Epithelial cell of prostate (primary cell): Measurements from ENCODE around the gene EBF4.

Experiments
- DNase-seq: peaks from one replicate; pipeline ENCODE4 v3.0.0-alpha.2; 2011; ENCODE audit warnings: low read depth, low spot score
- H3K27ac ChIP-seq: fragments of 450-650 bp; 2 replicates; pipeline ENCODE4 v1.5.1; 2017; ENCODE audit warnings: mild to moderate bottlenecking

Gene EBF4

DNA sequence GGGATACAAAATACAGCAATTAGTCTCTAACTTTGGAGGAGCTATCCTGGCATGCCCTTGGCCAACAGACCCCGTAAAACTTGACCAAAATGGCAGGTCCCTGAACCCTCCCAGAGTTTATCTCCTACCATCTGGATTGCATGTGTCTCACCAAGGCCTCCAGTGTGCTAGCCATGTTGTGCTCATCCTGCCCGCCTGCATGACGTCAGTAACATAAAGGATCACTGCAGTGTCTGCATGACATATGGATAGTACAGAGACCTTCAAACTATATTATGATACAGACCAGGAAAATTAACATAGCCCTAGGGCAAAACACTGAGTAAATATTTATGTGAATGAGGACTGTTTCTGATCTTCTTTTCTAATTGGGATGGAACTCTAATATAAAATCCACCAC lies 82.6 kb downstream of the EBF4 start:
- DNase-seq, result no peak
- no peak overlapping the region for H3K27ac ChIP-seq

DNA sequence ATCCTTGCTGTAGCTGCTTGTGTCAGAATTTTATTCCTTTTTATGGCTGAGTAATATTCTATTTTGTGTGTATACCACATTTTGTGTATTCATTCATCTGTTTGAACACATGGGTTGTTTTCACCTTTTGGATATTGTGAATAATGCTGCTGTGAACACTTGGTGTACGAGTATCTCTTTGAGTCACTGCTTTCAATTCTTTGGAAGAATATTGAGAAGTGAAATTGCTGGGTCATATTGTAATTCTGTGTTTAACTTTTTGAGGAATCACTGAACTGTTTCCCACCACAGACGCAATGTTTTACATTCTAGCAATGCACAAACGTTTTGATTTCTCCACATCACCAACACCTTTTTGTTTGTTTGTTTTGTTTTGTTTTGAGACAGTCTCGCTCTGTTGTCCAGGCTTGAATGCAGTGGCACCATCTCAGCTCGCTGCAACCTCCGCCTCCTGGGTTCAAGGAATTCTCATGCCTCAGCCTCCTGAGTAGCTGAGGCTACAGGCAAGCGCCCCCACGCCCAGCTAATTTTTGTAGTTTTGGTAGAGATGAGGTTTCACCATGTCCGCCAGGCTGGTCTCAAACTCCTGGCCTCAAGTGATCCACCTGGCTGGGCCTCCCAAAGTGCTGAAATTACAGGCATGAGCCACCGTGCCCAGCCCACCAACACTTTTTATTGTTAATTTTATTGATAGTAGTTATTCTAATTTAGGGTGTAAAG lies 86.2 kb downstream of the EBF4 start:
- DNase-seq, result no peak

GRCh38 chr20:2780948-2781347 lies 88.4 kb downstream of the EBF4 start:
- no peak for DNase-seq
- H3K27ac ChIP-seq, result no peak overlapping the region

More for the DNA sequence above, 86.2 kb downstream of the EBF4 start:
- no peak overlapping the region for H3K27ac ChIP-seq

DNA sequence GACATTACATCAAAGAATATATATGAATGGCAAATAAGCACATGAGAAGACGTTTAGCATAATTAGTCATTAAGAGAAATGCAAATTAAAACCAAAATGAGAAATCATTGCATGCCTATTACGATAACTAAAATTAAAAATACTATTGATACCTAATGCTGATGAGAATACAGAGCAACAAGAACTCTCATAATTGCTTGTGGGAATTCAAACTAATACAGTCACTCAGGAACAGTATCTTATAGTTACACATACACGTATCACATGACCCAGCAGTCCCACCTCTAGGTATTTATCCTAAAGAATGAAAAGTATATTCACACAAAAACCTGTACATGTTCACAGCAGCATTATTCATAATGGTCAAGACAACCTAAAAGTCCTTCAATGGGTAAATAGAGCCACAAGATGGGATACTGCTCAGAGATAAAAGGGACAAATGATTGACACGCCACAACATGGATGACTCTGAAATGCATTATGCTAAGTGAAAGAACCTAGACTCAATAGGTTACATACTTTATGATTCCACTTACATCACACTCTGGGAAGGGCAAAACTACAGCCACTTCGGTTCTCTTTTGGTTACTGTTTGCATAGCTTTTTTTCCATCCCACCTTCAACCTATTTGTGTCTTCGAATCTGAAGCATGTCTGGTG lies 91.5 kb downstream of the EBF4 start:
- DNase-seq, result no peak
- no peak overlapping the region for H3K27ac ChIP-seq

DNA sequence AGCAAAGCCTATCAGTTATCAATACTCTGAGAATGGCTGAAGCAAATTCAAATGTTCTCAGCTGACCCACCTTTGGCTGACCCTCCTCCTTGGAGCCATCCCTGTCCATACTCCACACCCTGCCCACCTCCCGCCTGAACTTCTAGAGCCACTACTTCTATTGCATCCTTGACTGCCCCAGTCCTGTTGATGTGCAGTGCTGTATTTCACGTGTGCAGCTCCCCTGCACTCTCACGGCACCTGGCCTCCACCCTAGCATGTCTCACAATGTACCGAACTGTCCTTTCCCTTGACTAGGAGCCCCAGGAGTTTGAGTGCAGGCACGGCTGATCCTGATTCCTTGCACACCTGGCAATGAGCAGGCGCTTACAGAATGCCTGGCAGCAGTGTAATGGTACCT lies 100.9 kb downstream of the EBF4 start:
- no peak for DNase-seq
- no peak overlapping the region for H3K27ac ChIP-seq

DNA sequence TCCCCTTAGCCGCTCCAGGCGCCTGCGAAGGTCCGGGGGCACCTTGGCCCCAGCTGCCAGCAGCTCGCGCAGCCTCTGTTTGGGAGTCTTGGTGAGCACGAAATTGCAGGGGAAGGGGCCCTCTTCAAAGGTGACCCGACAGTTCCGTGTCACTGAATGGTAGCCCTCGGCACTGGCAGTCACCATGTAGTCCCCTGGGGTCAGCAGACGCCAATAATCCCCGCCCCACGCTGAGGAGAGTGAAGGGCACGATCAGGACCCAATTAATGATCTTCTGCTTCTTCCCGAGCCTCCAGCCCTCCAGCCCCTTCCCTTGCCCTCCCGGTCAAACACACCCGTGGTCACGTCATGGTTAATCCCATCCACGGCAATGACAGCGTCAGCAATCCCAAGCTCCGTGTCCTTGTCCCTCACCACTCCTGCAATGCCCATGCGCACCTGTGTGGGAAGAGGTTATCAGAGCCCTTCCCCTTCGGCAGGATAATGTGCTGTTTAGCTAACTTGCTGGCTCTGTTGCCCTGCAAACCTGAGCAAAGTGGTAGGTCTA lies 101.7 kb downstream of the EBF4 start:
- no peak for DNase-seq
- no peak overlapping the region for H3K27ac ChIP-seq

GRCh38 chr20:2794866-2795447 lies 102.4 kb downstream of the EBF4 start:
- DNase-seq, result no peak

DNA sequence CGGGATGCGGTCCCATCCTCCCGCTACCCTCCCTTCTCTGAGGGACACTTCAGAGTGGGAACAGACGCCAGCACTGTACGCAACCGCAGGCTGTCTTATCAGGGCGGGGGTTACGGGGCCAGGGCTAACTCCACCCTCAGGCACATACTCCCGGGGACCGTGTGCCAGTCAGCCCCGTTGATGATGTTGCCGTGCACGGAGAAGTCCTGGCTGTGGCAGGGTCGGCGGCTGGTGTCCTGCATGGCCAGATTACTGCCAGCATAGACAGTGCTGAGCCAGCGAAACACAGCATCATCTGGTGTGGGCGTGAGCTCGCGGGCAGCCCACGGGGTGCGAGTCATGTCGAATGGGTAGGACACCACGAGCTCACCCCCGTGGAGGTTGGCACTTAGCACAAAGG lies 102.9 kb downstream of the EBF4 start:
- no peak overlapping the region for H3K27ac ChIP-seq
- DNase-seq, result no peak

More at GRCh38 chr20:2794866-2795447, 102.4 kb downstream of the EBF4 start:
- H3K27ac ChIP-seq, result no peak overlapping the region

DNA sequence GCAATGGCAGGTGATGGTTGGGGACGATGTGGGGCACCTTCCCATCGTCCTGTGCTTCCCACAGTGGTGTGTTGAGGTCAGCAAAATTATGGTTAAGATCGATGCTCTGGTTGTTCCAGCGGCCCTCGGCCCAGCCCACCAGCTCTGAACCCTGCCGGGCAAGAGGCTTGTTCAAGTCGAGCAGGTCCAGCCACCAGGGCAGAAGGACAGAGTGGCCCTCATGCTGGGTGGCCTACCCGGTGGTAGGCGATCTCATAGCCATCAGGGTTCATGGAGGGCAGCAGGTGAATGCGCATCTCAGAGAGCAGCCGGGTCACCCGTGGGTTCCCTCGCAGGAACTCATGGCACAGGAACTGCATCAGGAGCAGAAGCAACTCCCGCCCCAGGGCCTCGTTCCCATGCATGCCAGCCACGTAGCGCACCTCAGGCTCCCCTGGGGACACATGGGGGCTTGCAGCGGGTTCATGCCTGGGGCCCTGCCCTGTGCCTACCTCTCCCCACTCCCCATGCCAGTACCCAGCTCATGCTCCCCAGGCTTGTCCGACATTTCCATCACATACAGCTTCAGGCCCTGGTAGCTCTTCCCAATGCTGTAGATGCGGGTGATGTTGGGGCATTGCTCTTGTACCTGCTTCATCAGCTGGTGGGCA lies 103.6 kb downstream of the EBF4 start:
- DNase-seq, result no peak
- no peak overlapping the region for H3K27ac ChIP-seq

DNA sequence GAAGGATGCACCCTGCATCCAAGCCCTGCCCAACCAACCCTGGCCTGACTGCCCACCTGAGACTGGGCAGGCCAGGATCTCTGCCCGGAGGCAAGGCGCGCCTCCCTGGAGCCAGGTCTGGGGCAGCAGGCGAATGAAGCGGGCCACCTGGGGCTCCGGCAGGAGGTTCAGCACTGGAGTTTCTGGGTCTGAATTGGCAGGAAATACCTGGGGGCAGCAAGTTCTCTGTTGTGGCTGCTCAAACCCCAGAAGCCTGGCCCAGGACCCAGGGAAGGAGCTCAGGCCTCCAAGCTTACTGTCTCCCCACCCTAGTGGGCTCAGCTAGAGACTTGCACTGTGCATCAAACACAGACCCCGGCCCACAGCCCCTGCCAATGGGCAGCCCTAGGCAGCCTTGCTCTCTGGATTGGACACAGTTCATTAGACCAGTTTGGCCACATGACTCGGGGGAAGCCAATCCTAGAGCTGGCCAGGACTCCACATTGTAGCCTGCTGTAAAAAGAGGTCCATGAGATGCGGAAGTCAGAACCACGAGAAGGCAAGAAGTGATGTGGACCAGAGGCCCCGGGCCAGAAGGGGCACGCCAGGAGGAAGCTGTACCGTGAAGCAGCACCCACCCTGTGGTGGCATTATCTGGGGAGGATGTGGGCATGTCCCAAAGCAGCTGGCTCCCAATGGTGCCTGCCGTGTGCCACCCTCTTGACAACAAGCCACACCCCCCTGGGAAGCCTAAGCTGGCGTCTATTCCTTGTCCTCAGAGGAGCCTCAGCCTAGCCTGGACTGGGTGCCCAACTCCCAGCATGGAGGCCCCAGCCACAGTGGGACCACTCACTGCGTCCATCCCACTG lies 104.8 kb downstream of the EBF4 start:
- no peak overlapping the region for H3K27ac ChIP-seq
- DNase-seq, result no peak

GRCh38 chr20:2798095-2798805 lies 105.7 kb downstream of the EBF4 start:
- no peak for DNase-seq

DNA sequence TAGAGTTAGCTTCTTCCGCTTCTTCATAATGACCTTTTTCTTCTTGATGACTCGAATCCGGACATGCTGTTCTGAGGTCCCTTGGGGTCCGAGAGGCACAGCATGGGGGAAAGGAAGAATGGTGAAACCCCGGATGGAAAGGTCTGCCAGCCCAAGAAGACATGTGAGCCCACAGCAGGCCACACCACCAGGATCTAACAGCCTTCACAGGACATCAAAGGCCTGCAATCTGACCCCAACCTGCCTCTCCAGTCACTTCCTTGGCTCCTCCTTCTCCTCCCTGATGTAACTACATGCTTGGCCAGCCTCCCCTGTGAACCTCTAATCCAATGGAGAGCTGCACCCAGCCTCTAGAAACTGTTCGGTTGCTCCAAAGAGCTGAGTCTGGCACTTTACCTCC lies 106.2 kb downstream of the EBF4 start:
- no peak for DNase-seq
- H3K27ac ChIP-seq, result no peak overlapping the region

More at GRCh38 chr20:2798095-2798805, 105.7 kb downstream of the EBF4 start:
- H3K27ac ChIP-seq, result no peak overlapping the region

- no peak for DNase-seq
- no peak overlapping the region for H3K27ac ChIP-seq
Observed at GRCh38 chr20:2799271-2799670, 106.7 kb downstream of the EBF4 start.

- no peak overlapping the region for H3K27ac ChIP-seq
- no peak for DNase-seq
Observed at GRCh38 chr20:2799688-2800520, 107.3 kb downstream of the EBF4 start.

GRCh38 chr20:2800521-2801285 lies 108.1 kb downstream of the EBF4 start, which contains the start of gene CPXM1:
CPXM1 (minus strand) TSS chr20:2800627; CDS start chr20:2800572, 55 bp downstream.
- DNase-seq, result no peak
- H3K27ac ChIP-seq, result no peak within 1 kb of the TSS

- H3K27ac ChIP-seq, result no peak overlapping the region
- no peak for DNase-seq
Observed at GRCh38 chr20:2801286-2801728, 108.7 kb downstream of the EBF4 start.

GRCh38 chr20:2804041-2804828 lies 111.7 kb downstream of the EBF4 start:
- no peak overlapping the region for H3K27ac ChIP-seq
- DNase-seq, result no peak
